Measurements from ENCODE around the gene CGB8. TPM values are rescaled to one million over a fixed set of nuclear protein-coding genes. Genes with fewer than 3 reads are reported as not detected.
"Not testable (repeated sequence)": the region's sequence is repeated elsewhere in the genome, so short reads cannot be mapped to it uniquely, and the experiment has no call there.

Gene CGB8
- total RNA-seq, 1 experiment from 2014 or later: not detected

DNA sequence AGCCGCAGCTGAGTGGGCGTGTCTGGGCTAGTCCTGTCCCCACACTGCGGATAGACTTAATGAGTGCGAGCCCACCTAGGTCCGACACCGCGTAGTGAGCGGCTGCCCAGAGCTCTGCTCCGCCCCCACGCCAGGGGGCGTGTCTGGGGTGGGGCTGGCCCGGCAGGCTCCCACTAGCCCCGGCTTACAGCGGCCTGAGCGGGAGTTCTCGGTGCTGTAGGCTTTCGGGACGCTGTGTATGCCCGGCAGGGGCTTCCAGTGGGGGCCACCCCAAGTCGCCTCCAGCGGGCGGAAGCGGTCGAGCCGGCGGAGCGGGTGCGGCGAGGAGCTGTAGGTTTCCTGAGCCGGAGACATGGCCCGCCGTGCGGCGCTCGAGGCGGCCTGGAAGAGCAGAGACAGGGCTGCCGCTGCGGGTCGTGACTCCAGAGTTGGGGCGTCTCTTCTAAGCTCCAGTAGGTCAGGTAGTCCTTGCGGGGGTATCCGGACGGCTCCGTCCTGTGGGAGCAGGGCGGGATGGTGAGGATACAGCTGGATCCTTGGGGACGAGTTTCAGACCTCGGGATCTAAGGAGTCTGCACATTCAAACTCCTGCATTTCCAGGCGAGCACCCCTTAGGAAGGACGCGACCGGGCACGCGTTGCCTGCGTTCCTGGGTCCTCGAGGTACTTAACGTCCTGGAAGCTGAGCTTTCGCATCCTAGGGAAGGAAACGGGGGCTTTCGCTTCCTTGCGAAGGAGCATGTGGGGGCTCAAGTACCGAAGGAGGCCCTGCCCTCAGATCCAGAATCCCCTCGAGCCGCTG lies 7.4 kb upstream of the CGB8 start:
- no peaks in the 10 kb centered on the region for H3K27me3 ChIP-seq (ENCODE audit: control insufficient read depth, insufficient read depth, low read length)
- intact Hi-C loops (cut with micrococcal nuclease; ENCODE audit: unreplicated experiment): no loop called here
- POLR2A ChIA-PET: interaction anchor here (0.6 kb wide), 1 partner anchor 37 kb away, joined by 4 read pairs; no protein-coding TSS in a partner anchor
- in situ Hi-C loops (cut with HindIII; ENCODE audit: low pct_unique_long_range_greater_than_20kb, low sequenced_read_pairs): no loop called here
- no peaks in the 10 kb centered on the region for H3K36me3 ChIP-seq (ENCODE audit: control insufficient read depth, insufficient read depth, low read length)
- DNase-seq (ENCODE audit: low read depth, low spot score) (no peak), ATAC-seq (peak; percentile 92)
- CTCF ChIA-PET: interaction anchor here (0.5 kb wide), 1 partner anchor 61 kb away, joined by 7 read pairs; no protein-coding TSS in a partner anchor
- H3K4me1 ChIP-seq (ENCODE audit: control insufficient read depth, insufficient read depth, low read length): no peaks in the 10 kb centered on the region
- peak overlapping the region; percentile 29; the same call in 1 of the 2 replicates for H3K27ac ChIP-seq (ENCODE audit: low read length)
- no TSS peak for BruUV-seq (replicated peaks)
- H3K4me3 ChIP-seq (ENCODE audit: low read depth in 2 of 2, low read length in 2 of 2): peak overlapping the region; percentile 49 to 64
- TF ChIP-seq REST (IDR thresholded peaks at IDR 0.05; ENCODE audit: insufficient read depth in 1 of 2, low read depth in 2 of 2, low read length in 1 of 2) (no peak), POLR2AphosphoS5 (IDR thresholded peaks at IDR 0.05; ENCODE audit: low read depth, low read length) (no peak), SIN3A (IDR thresholded peaks at IDR 0.05; ENCODE audit: borderline replicate concordance, insufficient read depth, low read depth, low read length) (no peak), TCF7L2 (IDR thresholded peaks at IDR 0.05; ENCODE audit: low read depth, low read length) (no peak)
- TF ChIP-seq, protein P1, sequence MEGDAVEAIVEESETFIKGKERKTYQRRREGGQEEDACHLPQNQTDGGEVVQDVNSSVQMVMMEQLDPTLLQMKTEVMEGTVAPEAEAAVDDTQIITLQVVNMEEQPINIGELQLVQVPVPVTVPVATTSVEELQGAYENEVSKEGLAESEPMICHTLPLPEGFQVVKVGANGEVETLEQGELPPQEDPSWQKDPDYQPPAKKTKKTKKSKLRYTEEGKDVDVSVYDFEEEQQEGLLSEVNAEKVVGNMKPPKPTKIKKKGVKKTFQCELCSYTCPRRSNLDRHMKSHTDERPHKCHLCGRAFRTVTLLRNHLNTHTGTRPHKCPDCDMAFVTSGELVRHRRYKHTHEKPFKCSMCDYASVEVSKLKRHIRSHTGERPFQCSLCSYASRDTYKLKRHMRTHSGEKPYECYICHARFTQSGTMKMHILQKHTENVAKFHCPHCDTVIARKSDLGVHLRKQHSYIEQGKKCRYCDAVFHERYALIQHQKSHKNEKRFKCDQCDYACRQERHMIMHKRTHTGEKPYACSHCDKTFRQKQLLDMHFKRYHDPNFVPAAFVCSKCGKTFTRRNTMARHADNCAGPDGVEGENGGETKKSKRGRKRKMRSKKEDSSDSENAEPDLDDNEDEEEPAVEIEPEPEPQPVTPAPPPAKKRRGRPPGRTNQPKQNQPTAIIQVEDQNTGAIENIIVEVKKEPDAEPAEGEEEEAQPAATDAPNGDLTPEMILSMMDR (IDR thresholded peaks at IDR 0.05): no peak; the same call in 1 of the 2 replicates
- H3K9me3 ChIP-seq (ENCODE audit: control insufficient read depth, insufficient read depth, low read depth, low read length): no peaks in the 10 kb centered on the region

DNA sequence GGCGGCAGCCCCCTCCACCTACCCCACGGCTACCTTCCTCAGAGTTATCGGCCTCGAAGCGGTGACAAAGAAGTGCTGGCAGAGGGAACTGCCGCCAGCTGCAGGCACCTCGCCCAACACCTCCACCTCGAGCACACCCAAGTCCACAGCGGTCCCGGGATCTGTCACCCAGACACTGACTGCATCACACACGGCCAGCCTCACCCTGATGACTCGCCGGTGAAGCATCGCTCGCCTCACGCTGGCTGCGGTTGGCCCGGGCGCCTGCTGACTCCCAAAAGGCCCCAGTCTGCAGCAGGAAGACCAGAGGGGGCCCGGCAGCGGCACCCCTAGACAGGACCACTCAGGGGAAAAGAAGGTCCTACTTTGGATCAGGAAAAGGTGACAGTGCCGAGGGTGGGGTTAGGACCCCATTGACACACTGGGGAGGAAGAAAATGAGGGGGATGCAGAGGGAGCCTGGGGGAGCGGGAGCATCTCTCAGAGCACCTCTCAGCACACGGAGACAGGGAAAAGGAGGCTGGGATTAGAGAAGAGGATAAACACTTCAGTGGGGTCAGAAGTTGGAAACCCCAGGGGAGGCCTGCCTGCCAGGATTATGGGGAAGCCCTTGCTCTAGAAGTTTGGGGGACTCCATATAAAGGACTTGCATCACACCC lies 1.6 kb upstream of the CGB8 start:
- BruUV-seq (replicated peaks); H3K36me3 ChIP-seq (ENCODE audit: control insufficient read depth, insufficient read depth, low read length); H3K9me3 ChIP-seq (ENCODE audit: control insufficient read depth, insufficient read depth, low read depth, low read length); DNase-seq (ENCODE audit: low read depth, low spot score); H3K4me3 ChIP-seq (ENCODE audit: low read depth in 2 of 2, low read length in 2 of 2); POLR2A ChIA-PET; H3K4me1 ChIP-seq (ENCODE audit: control insufficient read depth, insufficient read depth, low read length); in situ Hi-C loops (cut with HindIII; ENCODE audit: low pct_unique_long_range_greater_than_20kb, low sequenced_read_pairs); H3K27me3 ChIP-seq (ENCODE audit: control insufficient read depth, insufficient read depth, low read length); H3K27ac ChIP-seq (ENCODE audit: low read length); CTCF ChIA-PET; intact Hi-C loops (cut with micrococcal nuclease; ENCODE audit: unreplicated experiment): not testable (repeated sequence)
- peak; percentile 83; the same call in 1 of the 2 replicates for ATAC-seq

GRCh38 chr19:49049834-49050233 lies 923 bp upstream of the CGB8 start:
- in situ Hi-C loops (cut with HindIII; ENCODE audit: low pct_unique_long_range_greater_than_20kb, low sequenced_read_pairs); H3K36me3 ChIP-seq (ENCODE audit: control insufficient read depth, insufficient read depth, low read length); DNase-seq (ENCODE audit: low read depth, low spot score); intact Hi-C loops (cut with micrococcal nuclease; ENCODE audit: unreplicated experiment); ATAC-seq; H3K4me3 ChIP-seq (ENCODE audit: low read depth in 2 of 2, low read length in 2 of 2); H3K27me3 ChIP-seq (ENCODE audit: control insufficient read depth, insufficient read depth, low read length); H3K4me1 ChIP-seq (ENCODE audit: control insufficient read depth, insufficient read depth, low read length); POLR2A ChIA-PET; BruUV-seq (replicated peaks); H3K9me3 ChIP-seq (ENCODE audit: control insufficient read depth, insufficient read depth, low read depth, low read length); H3K27ac ChIP-seq (ENCODE audit: low read length); CTCF ChIA-PET: not testable (repeated sequence)

DNA sequence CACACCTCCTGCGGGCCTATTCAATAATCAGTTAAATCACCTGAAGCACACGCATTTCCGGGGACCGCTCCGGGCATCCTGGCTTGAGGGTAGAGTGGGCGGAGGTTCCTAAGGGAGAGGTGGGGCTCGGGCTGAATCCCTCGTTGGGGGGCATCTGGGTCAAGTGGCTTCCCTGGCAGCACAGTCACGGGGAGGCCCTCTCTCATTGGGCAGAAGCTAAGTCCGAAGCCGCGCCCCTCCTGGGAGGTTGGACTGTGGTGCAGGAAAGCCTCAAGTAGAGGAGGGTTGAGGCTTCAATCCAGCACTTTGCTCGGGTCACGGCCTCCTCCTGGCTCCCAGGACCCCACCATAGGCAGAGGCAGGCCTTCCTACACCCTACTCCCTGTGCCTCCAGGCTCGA lies 5.4 kb downstream of the CGB8 start, which contains the start of gene CGB5:
Gene CGB5, plus strand, starts transcription at position 301 of the 400 bp plus-strand sequence. CDS start 362 bp downstream, outside the sequence.
- intact Hi-C loops (cut with micrococcal nuclease; ENCODE audit: unreplicated experiment); in situ Hi-C loops (cut with HindIII; ENCODE audit: low pct_unique_long_range_greater_than_20kb, low sequenced_read_pairs); H3K4me1 ChIP-seq (ENCODE audit: control insufficient read depth, insufficient read depth, low read length); H3K27ac ChIP-seq (ENCODE audit: low read length); H3K9me3 ChIP-seq (ENCODE audit: control insufficient read depth, insufficient read depth, low read depth, low read length); DNase-seq (ENCODE audit: low read depth, low spot score); H3K4me3 ChIP-seq (ENCODE audit: low read depth in 2 of 2, low read length in 2 of 2); ATAC-seq; H3K36me3 ChIP-seq (ENCODE audit: control insufficient read depth, insufficient read depth, low read length); CTCF ChIA-PET; BruUV-seq (replicated peaks); H3K27me3 ChIP-seq (ENCODE audit: control insufficient read depth, insufficient read depth, low read length); POLR2A ChIA-PET: not testable (repeated sequence)

DNA sequence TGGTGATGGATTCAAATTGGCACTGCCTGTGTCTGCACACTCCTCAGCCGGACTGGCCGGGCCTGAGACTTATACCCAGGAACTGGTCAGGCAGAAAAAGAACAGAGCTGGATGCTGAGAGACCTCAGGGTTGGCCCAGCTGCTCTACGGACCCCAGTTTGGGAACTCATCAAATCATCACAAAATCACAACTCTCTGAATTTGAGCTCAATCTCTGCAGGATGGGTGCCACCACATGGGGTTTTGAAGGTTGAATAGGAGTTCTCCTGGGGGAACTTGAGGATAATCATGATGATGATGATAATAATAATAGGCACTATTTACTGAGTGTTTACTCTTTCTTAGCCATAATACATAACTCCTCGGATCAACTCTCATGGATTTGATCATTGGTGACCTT lies 6.2 kb downstream of the CGB8 start:
- POLR2A ChIA-PET; H3K9me3 ChIP-seq (ENCODE audit: control insufficient read depth, insufficient read depth, low read depth, low read length); H3K27ac ChIP-seq (ENCODE audit: low read length); H3K4me1 ChIP-seq (ENCODE audit: control insufficient read depth, insufficient read depth, low read length); intact Hi-C loops (cut with micrococcal nuclease; ENCODE audit: unreplicated experiment); DNase-seq (ENCODE audit: low read depth, low spot score); BruUV-seq (replicated peaks); H3K36me3 ChIP-seq (ENCODE audit: control insufficient read depth, insufficient read depth, low read length); H3K27me3 ChIP-seq (ENCODE audit: control insufficient read depth, insufficient read depth, low read length); in situ Hi-C loops (cut with HindIII; ENCODE audit: low pct_unique_long_range_greater_than_20kb, low sequenced_read_pairs); H3K4me3 ChIP-seq (ENCODE audit: low read depth in 2 of 2, low read length in 2 of 2); CTCF ChIA-PET; ATAC-seq: not testable (repeated sequence)
